ACC112 (cell line): ENCODE data around the gene REXO2.

Experiments
- H2AFZ ChIP-seq: fragments of 200-600 bp; sonication (generic); one replicate; pipeline ENCODE4 v1.6.0; 2017; ENCODE audit warnings: antibody characterized with exemption, low read length; ENCODE audit not compliant: unreplicated experiment
- H3K27ac ChIP-seq: fragments of 200-600 bp; sonication (generic); 2 replicates; pipeline ENCODE4 v1.5.1; 2014; ENCODE audit warnings: low read depth, mild to moderate bottlenecking, antibody characterized with exemption, low read length, moderate library complexity
- H3K27me3 ChIP-seq: fragments of 200-600 bp; sonication (generic); 2 replicates; pipeline ENCODE4 v1.6.1; 2014; ENCODE audit warnings: mild to moderate bottlenecking, antibody characterized with exemption, low read length, moderate library complexity, mixed read lengths; ENCODE audit not compliant: insufficient read depth
- H3K36me3 ChIP-seq: fragments of 200-600 bp; sonication (generic); 2 replicates; pipeline ENCODE4 v1.6.1; 2016; ENCODE audit warnings: mild to moderate bottlenecking, antibody characterized with exemption, low read length, moderate library complexity, mixed read lengths; ENCODE audit not compliant: insufficient read depth
- H3K4me1 ChIP-seq: fragments of 200-600 bp; sonication (generic); one replicate; pipeline ENCODE4 v1.6.1; 2016; ENCODE audit warnings: low read length, mixed read lengths; ENCODE audit not compliant: insufficient read depth, unreplicated experiment, control insufficient read depth
- H3K4me3 ChIP-seq: fragments of 200-600 bp; sonication (generic); 2 replicates; pipeline ENCODE4 v1.5.1; 2014; ENCODE audit warnings: mild to moderate bottlenecking, low read depth, low read length
- H3K79me2 ChIP-seq: fragments of 200-600 bp; sonication (generic); one replicate; pipeline ENCODE4 v1.6.0; 2016; ENCODE audit warnings: low read length; ENCODE audit not compliant: control insufficient read depth, unreplicated experiment, insufficient read depth

The REXO2 gene

DNA sequence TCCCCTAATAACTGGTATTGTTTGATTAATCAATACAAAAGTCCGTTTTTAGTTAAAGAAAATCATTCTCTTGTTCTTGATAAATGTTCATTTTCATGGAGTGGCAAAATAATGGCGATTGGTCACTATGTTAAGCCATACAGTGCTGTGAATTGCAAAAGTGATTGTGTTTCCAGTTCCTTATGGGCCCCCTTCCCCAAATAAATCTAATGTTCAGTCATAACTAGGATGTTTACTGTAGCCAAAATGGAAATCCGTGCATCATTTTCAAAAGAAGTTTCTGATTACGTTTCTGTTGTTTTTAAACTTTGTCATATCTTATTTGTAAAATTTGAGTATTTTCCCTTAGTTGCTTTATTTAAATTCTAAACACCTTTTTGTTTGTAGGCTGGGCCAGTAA, 38.0 kb upstream of the REXO2 start:
- no peak overlapping the region for H2AFZ ChIP-seq
- peak overlapping the region; percentile 88 for H3K4me3 ChIP-seq
- H3K27ac ChIP-seq, result peak overlapping the region; percentile 95
- peaks cover 76% of the 10 kb centered on the region for H3K79me2 ChIP-seq
- no peaks in the 10 kb centered on the region for H3K27me3 ChIP-seq
- H3K36me3 ChIP-seq, result peaks cover 20% of the 10 kb centered on the region
- peaks cover 22% of the 10 kb centered on the region for H3K4me1 ChIP-seq

DNA sequence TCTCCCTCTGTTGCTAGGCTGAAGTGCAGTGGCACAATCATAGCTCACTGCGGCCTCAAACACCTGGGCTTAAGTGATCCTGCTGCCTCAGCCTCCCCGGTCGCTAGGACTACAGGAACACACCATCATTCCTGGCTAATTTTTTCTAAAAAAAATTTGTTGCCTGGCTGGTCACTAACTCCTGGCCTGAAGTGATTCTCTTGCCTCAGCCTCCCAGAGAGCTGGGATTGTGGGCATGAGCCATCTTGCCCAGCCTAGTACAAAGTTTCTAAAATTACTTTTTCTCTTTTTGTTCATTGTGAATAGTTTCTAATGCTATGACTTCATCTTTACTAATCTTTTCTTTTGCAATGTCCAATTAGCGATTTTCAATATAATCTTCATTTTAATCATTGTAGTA, 26.3 kb upstream of the REXO2 start:
- H3K4me3 ChIP-seq, result no peak overlapping the region
- H2AFZ ChIP-seq, result no peak overlapping the region
- H3K27ac ChIP-seq, result no peak overlapping the region
- H3K79me2 ChIP-seq, result no peaks in the 10 kb centered on the region
- H3K27me3 ChIP-seq, result no peaks in the 10 kb centered on the region
- H3K4me1 ChIP-seq, result no peaks in the 10 kb centered on the region
- peaks cover 16% of the 10 kb centered on the region for H3K36me3 ChIP-seq

DNA sequence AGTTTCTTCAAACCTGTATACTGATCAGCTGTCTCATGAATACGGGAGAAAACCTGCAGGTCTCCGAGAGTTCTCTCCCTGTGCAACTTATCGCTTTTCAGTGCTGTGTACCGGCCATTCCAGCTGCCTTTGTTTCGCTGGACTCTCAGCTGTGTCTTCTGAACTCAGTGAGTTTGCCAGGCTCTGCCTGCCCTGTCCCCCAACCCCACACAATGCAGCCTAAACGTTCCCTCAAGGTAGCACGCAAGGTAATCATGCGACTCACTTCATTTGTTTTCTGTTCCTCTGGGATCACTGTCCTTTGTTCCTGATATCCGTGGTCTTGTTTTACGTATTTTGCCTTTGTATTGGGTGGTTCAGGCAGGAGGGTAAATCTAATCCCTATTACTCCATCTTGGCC, 25.3 kb upstream of the REXO2 start:
- H3K4me1 ChIP-seq, result no peaks in the 10 kb centered on the region
- H3K4me3 ChIP-seq, result no peak overlapping the region
- H3K27me3 ChIP-seq, result no peaks in the 10 kb centered on the region
- H3K27ac ChIP-seq, result no peak overlapping the region
- H3K79me2 ChIP-seq, result no peaks in the 10 kb centered on the region
- no peak overlapping the region for H2AFZ ChIP-seq
- peaks cover 8% of the 10 kb centered on the region; the same call in 1 of the 2 replicates for H3K36me3 ChIP-seq

DNA sequence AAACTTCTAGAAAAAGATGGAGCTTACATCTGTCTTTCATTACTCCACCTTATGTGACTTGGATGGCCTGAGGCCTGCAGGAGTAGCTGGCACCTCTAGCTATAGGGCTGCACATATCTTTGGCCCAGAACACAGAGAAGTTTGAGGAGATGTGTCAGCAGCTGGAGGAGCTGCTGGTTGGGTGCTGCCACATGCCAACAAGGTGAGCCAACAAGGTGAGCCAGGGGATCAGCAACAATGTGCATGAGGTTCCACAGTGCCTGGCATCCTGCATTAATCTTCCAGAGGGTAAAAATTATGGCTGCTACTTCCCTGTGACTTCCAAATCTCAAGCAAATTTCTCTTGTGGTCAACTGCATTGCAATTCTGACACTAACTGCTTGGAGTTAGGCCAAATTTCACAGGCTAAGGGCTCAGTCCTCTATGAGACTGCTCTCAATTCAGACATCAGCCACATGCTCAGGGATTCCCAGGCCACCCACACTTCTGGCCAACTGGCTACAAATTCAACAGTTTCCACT, 22.8 kb upstream of the REXO2 start:
- Histone ChIP-seq H3K27ac (no peak overlapping the region), H3K27me3 (no peaks in the 10 kb centered on the region), H3K4me1 (no peaks in the 10 kb centered on the region), H3K4me3 (no peak overlapping the region), H2AFZ (no peak overlapping the region), H3K79me2 (no peaks in the 10 kb centered on the region), H3K36me3 (no peaks in the 10 kb centered on the region)

DNA sequence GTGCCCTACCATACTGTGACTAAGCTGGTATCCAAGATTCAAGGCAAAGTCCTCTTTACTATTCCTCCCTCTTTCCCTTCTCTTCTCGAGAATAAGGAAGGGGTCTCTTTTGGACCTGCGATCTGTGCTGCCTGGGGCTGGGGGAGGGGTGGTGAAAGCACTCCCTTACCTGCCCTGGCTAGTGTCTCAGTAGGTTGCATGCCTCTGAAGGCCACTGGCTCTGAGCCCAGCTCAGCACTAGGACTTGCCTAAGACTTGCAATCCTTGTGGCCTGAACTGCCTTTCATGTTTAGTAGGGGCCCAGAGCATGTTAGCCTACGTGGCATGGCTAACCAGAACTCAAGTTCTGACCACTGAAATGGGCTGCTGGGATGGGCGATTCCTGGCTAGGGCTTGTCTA, 13.0 kb upstream of the REXO2 start:
- H3K27ac ChIP-seq, result no peak overlapping the region
- H3K4me3 ChIP-seq, result no peak overlapping the region
- H2AFZ ChIP-seq, result no peak overlapping the region
- H3K4me1 ChIP-seq, result no peaks in the 10 kb centered on the region
- H3K27me3 ChIP-seq, result no peaks in the 10 kb centered on the region
- no peaks in the 10 kb centered on the region for H3K36me3 ChIP-seq
- no peaks in the 10 kb centered on the region for H3K79me2 ChIP-seq

DNA sequence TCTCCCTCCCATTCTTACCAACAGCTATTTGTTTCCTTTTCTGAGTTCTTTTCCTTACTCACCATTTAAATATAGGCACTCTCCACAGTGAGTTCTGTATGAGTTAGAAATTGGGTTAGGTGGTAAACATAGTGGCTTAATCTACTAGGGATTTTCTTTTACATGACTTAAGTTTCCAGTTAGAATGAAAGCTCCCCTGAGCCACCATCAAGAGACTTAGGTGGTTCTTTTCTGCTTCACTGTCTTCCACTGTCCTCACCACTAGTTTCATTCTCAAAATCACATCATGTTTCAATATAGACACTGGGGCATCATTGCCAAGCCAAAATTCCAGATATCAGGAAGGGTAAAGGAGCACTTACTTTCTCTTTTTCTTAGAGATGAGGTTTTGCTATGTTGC, 9.0 kb upstream of the REXO2 start:
- Histone ChIP-seq H2AFZ (no peak overlapping the region), H3K4me1 (no peaks in the 10 kb centered on the region), H3K4me3 (no peak overlapping the region), H3K27ac (no peak overlapping the region), H3K27me3 (no peaks in the 10 kb centered on the region), H3K79me2 (no peaks in the 10 kb centered on the region), H3K36me3 (no peaks in the 10 kb centered on the region)

DNA sequence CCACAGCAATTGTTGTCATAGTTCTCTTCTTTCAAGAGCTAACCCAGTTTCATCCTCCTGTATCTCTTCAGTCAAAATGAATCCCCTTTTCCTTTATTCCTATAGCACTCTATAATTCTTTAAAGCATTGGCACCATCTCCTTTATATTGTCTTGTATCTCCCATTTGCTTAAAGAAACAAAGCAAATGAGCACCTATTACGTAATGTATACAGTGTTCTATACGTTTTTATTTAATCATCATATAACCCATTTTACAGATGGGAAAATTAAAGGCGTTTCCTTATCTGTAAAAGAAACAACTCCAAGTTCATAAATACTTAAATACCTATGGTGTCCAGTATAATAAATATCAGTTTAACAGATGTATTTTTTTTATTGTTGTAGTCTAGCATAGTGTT, 6.4 kb upstream of the REXO2 start:
- Histone ChIP-seq H3K4me3 (no peak overlapping the region), H2AFZ (no peak overlapping the region), H3K79me2 (no peaks in the 10 kb centered on the region), H3K27me3 (no peaks in the 10 kb centered on the region), H3K27ac (no peak overlapping the region), H3K36me3 (no peaks in the 10 kb centered on the region), H3K4me1 (no peaks in the 10 kb centered on the region)

DNA sequence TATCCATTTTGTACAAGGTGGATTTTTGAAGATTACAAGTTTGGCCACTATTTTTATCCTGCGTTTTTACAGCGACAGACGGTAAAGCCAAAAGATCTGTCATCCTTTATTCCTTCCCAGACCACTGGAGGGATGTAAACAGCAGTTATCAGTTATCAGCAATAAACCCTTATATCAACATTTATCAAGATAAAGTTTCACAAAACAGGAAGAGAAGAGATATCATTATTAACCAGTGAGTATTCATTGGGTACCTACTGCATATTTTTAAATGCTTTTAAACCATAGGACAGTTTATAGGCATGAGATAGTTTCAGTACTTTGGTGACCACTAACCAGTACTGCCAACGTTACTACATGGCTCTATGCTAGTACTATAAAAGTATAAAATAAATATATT, 5.9 kb upstream of the REXO2 start:
- no peak overlapping the region for H2AFZ ChIP-seq

DNA sequence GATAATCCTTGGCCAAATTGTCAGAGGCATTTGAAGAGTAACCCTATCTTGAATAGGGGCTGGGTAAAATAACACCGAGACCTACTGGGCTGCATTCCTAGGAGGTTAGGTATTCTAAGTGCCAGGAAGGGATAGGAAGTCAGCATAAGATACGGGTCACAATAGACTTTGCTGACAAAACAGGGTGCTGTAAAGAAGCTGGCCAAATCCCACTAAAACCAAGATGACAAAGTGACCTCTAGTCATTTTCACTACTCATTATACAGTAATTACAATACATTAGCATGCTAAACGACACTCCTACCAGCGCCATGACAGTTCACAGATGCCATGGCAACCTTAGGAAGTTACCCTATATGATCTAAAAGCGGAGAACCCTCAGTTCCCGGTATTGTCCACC, 964 bp upstream of the REXO2 start:
- H2AFZ ChIP-seq, result peak overlapping the region; percentile 76
- peaks cover 36% of the 10 kb centered on the region for H3K79me2 ChIP-seq
- no peak overlapping the region for H3K27ac ChIP-seq
- H3K36me3 ChIP-seq, result peaks cover 6% of the 10 kb centered on the region; the same call in 1 of the 2 replicates
- H3K4me1 ChIP-seq, result peaks cover 23% of the 10 kb centered on the region
- H3K4me3 ChIP-seq, result no peak overlapping the region
- H3K27me3 ChIP-seq, result no peaks in the 10 kb centered on the region

More for the DNA sequence above, 5.9 kb upstream of the REXO2 start:
- Histone ChIP-seq H3K79me2 (no peaks in the 10 kb centered on the region), H3K4me3 (no peak overlapping the region), H3K36me3 (no peaks in the 10 kb centered on the region), H3K27ac (no peak overlapping the region), H3K27me3 (no peaks in the 10 kb centered on the region), H3K4me1 (peaks cover 1% of the 10 kb centered on the region)

DNA sequence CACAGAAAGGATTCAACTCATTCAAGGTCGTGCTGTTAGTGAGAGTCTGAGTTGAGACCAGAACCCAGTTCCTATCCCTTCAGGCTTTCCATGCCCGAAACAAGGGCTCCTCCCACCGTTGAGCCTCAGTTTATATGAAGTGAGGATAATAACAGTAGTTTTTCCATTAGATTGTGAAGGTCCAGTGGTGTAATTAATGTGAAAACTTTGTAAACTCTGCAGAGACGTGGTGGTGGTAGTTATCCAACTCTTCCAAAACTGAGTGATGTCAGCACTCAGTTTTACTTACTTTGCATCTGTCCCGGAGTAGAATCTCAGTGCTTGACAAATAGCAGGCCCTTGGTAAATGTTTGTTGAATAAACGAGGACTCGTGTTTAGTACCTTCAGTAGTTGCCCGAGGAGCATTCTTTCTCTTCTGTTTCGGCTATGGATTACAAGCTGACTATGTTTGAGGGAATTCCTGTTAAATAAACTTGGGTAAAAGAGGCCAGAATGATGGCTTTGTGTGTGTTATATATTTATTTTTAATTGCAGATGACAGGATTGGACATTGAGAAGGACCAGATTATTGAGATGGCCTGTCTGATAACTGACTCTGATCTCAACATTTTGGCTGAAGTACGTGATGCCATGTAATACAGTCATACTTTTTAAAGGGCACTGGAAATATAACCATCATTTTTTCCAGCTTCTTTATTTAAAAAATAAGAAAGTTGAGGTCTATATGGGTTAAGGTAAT, 1.0 kb downstream of the REXO2 start:
- Histone ChIP-seq H3K79me2 (peaks cover 56% of the 10 kb centered on the region), H3K4me3 (peak overlapping the region; percentile 88), H3K27me3 (no peaks in the 10 kb centered on the region), H2AFZ (peak overlapping the region; percentile 55), H3K4me1 (peaks cover 23% of the 10 kb centered on the region), H3K36me3 (peaks cover 23% of the 10 kb centered on the region; the same call in 1 of the 2 replicates), H3K27ac (peak overlapping the region; percentile 85)
